DMS53 treated with DMSO at 0.1 percent for 48 hours (cell line): ENCODE data around the gene GPR156.
"Not testable (repeated sequence)": the region's sequence is repeated elsewhere in the genome, so short reads cannot be mapped to it uniquely, and the experiment has no call there.

ENCODE experiments used
- DNase-seq: peaks from one replicate; lab custom pipeline; 2025; ENCODE audit not compliant: unreplicated experiment; lab: John Stamatoyannopoulos, UW

The GPR156 gene

GRCh38 chr3:120275618-120276017, 9.4 kb downstream of the GPR156 start:
- DNase-seq: no peak

- no peak for DNase-seq
Observed at GRCh38 chr3:120274739-120275167, 10.3 kb downstream of the GPR156 start.

DNA sequence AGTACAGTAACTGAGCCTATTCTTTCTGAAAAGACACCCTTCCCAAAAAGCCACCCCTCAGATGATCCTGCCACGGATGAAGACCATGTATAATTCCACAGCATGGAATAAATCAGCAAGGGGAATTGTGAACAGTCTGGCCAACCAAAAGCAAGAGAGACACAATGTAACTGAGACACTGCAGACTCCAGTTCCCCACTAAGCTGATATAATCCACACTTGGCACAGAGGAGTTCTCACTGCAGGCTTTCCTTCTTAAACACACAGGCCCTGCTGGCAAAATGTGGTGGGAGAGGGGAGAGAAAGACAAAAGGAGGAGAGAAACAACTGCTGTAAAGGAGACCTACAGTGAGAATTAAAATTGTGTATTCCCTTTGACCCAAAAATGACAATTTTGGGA, 12.7 kb downstream of the GPR156 start:
- no peak for DNase-seq

DNA sequence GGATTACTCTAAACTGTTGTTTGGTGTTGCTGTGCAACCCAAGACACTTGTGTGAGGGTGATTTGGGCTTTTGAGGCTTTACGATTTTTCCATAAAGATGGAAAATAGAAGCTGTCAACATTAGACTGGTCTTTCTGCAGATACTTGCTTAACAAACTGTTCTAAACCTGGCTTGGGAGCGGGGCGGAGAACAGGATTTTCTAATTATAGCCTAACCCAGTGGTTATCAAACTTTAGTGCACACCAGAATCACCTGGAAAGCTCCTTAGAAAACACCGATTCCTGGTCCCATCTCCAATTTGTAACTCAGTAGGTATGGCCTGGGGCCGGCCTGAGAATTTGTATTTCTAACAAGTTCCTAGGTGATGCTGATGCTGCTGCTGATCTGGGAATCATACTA, 19.0 kb downstream of the GPR156 start:
- no peak for DNase-seq

DNA sequence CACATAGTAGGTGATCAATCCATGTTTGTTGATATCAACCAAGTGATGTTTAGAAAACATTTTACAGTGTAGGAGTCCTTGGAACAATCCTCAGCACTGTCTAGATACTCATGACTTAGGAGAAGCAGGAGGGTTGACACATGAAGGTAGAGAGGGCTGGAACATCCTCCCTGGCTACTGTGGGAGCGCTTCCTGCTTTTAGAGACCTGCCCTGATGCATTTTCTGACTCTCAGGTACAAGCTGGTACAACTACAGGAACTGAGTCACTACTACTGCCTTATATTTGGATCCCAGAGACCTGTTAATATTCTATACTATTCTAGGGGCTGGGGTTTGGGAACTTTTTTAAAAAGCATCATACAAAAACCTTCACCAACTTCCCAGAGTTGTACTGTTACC, 20.1 kb downstream of the GPR156 start:
- DNase-seq: no peak

- no peak for DNase-seq
Observed at GRCh38 chr3:120263792-120264191, 21.2 kb downstream of the GPR156 start.

- no peak for DNase-seq
Observed at GRCh38 chr3:120258009-120258408, 27.0 kb downstream of the GPR156 start.

DNA sequence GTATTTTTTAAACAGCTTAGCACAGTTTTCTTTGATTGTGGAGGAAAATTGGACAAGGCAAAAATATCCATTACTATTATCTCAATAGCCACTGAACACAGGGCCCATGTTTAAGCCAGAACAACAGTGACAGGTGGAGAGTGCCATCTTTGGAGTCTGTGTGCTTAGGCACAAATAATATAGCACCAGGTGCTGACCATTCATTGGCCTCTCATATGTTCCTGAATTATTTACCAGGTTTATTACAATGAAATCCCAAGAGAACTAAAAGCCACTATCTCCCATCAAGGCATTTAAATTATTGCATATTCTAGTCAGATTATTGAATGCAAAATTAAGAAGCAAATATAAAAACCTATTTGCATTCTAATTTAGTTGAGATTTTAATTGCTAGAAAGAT, 39.6 kb downstream of the GPR156 start:
- no peak for DNase-seq

- DNase-seq: no peak
Observed at GRCh38 chr3:120244834-120245225, 40.2 kb downstream of the GPR156 start.

GRCh38 chr3:120239644-120240043, 45.4 kb downstream of the GPR156 start:
- DNase-seq: no peak

DNA sequence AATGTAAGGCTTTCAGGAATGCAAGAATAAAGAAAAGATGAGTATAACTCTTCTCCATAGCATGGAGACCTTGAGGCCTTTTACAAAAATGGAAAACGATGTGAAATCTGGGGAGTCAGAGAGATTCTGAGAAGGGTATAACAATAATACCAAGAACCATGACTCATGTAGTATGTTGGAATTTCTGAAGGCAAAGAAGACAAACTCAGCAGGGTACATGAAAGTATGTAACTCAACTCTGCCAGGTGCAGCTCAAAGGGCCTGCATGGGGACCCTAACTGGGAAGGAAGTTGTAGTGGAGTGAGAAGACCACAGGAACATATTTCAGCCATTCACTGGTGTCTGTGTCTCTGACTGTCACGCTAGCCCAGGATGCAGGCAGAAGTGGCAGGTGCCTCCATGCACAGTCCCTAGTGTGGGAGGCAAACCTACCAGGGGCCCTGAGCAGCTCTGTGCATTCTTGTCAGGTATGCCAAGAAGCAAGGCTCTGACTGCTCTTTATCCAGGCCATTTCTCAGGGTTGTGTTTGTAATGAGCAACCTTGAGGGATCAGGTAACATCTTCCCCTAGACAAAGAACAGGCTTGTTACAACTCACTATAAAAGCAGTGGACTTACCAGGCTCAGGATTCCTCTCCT, 57.2 kb downstream of the GPR156 start:
- no peak for DNase-seq

GRCh38 chr3:120224237-120224636, 60.8 kb downstream of the GPR156 start:
- DNase-seq: no peak

DNA sequence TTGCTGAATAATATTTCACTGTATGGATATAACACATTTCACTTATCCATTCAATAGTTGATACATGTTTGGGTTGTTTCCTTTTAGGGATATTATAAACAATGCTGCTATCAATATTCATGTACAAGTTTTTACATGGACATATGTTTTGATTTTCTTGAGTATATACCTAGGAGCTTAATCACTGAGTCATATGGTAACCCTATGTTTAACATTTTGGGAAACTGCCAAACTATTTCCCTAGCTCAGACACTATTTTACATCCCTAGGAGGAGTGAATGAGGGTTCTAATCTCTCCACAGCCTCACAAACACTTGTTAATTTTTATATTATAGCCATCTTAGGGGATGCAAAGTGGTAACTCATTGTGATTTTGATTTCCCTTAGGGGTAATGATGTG, 66.0 kb downstream of the GPR156 start:
- no peak for DNase-seq

DNA sequence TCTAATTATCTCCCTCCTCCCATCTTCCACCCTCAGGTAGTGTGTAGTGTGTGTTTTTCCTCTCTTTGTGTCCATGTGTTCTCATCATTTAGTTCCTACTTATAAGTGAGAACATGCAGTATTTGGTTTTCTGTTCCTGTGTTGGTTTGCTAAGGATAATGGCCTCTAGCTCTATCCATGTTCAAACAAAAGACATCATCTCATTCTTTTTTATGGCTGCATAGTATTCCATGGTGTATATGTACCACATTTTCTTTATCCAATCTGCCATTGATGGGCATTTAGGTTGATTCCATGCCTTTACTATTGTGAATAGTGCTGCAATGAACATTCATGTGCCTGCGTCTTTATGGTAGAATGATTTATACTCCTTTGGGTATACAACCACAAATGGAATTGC, 68.4 kb downstream of the GPR156 start:
- not testable (repeated sequence) for DNase-seq

DNA sequence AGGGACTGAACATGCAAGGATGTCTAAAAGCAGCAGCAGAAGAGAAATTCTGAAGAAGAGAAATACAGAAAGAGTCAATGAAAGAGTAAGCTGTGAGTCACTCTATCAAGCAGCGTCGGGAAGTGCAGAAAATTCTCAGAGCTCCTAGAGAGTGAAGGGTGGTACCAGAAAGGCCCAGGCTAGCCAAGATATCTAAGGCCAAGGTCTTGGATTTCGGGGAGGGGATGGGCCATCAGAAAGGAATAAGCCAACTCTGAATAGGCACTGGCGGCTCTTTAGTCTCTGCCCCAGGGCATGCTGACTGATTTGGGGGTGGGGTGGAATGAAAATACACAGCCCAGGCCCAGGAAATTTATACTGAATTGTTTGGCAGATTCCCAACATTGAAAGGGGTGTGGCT, 70.8 kb downstream of the GPR156 start:
- DNase-seq: no peak

GRCh38 chr3:120212505-120212904, 72.5 kb downstream of the GPR156 start:
- no peak for DNase-seq

DNA sequence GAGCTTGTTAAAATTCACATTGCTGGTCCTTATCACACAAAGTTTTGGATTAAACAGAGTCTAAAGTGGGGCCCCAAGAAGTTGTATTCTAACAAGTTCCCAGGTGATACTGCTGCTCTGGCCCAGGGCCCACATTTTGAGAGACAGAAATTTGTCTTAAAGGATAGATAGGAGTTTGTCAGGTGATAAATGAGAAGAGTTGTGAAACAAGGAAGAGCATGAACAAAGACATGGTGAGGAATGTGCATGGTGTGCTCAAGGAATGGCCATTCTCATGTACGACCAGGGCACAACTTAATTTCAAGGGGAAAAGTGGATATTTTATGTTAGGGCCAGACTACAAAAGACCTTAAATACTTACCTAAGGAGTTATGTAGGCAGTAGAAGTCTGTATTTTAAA, 75.6 kb downstream of the GPR156 start:
- DNase-seq: no peak

GRCh38 chr3:120204338-120204737, 80.7 kb downstream of the GPR156 start:
- DNase-seq: no peak

- no peak for DNase-seq
Observed at GRCh38 chr3:120203621-120204020, 81.4 kb downstream of the GPR156 start.

DNA sequence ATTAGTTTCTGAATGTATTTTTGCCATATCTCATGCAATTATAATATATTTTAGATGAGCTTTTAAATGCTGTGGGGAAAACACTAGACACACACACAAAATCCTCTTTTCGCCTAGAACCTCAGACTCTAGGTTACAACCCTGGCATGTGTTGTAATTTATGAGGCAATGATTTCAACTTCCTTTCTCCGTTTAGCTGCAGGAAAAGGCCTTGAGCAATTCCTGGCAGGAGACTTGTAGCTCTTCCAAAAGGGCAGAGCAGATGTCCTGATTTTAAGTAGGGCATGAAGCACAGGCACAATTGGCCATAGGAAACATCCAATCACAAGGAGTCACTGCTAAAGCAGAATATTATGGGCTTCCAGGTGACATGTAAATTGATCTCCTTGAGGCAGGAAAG, 82.0 kb downstream of the GPR156 start:
- no peak for DNase-seq

GRCh38 chr3:120202363-120202762, 82.7 kb downstream of the GPR156 start:
- no peak for DNase-seq

DNA sequence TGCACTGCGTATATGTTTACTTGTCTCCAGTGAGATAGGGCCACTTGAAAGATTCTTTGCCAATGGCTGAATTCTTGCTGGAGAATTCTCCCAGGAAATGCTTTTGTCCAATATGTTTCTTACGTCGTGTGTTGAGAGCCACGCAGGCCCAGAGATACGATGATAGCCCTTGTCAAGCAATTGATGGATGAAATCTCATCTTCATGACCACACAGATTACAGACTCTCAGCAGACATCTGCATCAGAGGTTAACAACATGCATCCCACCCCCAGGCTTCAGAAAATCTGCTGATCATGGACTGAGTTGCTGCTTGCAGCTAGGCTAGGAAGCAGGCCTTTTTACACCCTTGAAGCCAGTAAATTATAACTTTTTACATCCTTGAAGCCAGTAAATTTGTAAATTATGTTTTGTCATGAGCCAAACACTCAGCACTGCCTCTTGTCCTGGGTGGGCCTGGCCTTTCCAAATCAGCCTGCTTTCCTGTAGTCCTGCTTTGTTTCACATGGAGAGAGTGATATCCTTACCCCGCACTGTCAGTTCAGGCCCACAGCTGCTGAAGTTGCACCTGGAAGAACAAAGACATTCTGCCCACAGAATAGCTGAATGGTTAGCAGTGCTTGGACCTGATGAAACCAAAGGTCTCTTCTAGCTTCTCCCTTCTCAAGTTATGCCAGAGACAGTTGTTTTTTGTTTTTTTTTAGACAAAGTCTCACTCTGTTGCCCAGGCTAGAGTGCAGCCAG, 84.4 kb downstream of the GPR156 start:
- DNase-seq: no peak
